HG03469 (cell line): ENCODE data around the gene RNF148.
"Not testable (repeated sequence)": the region's sequence is repeated elsewhere in the genome, so short reads cannot be mapped to it uniquely, and the experiment has no call there.

ENCODE experiments used
- ATAC-seq: cut with Tn5 transposase; IDR thresholded peaks from one replicate; pipeline ENCODE4 v1.9.1; 2021; ENCODE audit warnings: mild to moderate bottlenecking, moderate library complexity, moderate number of reproducible peaks; ENCODE audit not compliant: unreplicated experiment

Gene RNF148

GRCh38 chr7:122691569-122692235 is 11.0 kb downstream of the RNF148 start:
- ATAC-seq: no peak

GRCh38 chr7:122689346-122690109 is 13.2 kb downstream of the RNF148 start:
- no peak for ATAC-seq

GRCh38 chr7:122688400-122688998 is 14.2 kb downstream of the RNF148 start:
- ATAC-seq: no peak

- no peak for ATAC-seq
Observed at GRCh38 chr7:122686360-122686878, 16.3 kb downstream of the RNF148 start.

GRCh38 chr7:122684504-122684903 is 18.2 kb downstream of the RNF148 start:
- ATAC-seq: no peak

GRCh38 chr7:122682815-122683550 is 19.7 kb downstream of the RNF148 start:
- ATAC-seq: no peak

GRCh38 chr7:122681186-122681585 is 21.5 kb downstream of the RNF148 start:
- ATAC-seq: not testable (repeated sequence)

GRCh38 chr7:122679813-122680212 is 22.9 kb downstream of the RNF148 start:
- no peak for ATAC-seq

- not testable (repeated sequence) for ATAC-seq
Observed at GRCh38 chr7:122679269-122679709, 23.4 kb downstream of the RNF148 start.

- ATAC-seq: no peak
Observed at GRCh38 chr7:122677149-122677548, 25.6 kb downstream of the RNF148 start.

GRCh38 chr7:122676466-122676865 is 26.3 kb downstream of the RNF148 start:
- ATAC-seq: no peak

GRCh38 chr7:122675621-122676020 is 27.1 kb downstream of the RNF148 start:
- no peak for ATAC-seq

- no peak for ATAC-seq
Observed at GRCh38 chr7:122675011-122675410, 27.7 kb downstream of the RNF148 start.

GRCh38 chr7:122674502-122674901 is 28.2 kb downstream of the RNF148 start:
- no peak for ATAC-seq

- no peak for ATAC-seq
Observed at GRCh38 chr7:122673951-122674350, 28.8 kb downstream of the RNF148 start.

- no peak for ATAC-seq
Observed at GRCh38 chr7:122672536-122672935, 30.2 kb downstream of the RNF148 start.

- ATAC-seq: no peak
Observed at GRCh38 chr7:122663733-122664132, 39.0 kb downstream of the RNF148 start.

GRCh38 chr7:122658856-122659255 is 43.9 kb downstream of the RNF148 start:
- no peak for ATAC-seq

- no peak for ATAC-seq
Observed at GRCh38 chr7:122653685-122654084, 49.0 kb downstream of the RNF148 start.

GRCh38 chr7:122652876-122653275 is 49.8 kb downstream of the RNF148 start:
- no peak for ATAC-seq
